H1 (cell line): Measurements from ENCODE around the gene CDK15. TPM values are rescaled to one million over a fixed set of nuclear protein-coding genes. Genes with fewer than 3 reads are reported as not detected.
"Not testable (repeated sequence)": the region's sequence is repeated elsewhere in the genome, so short reads cannot be mapped to it uniquely, and the experiment has no call there.

ENCODE experiments used
- CTCF ChIA-PET: fragments of 300-600 bp; sonication (Branson Sonifier 250); formaldehyde crosslinking; loops from one replicate; lab custom pipeline; 2021; ENCODE audit not compliant: partially characterized antibody; lab: Charles Lee
- POLR2A ChIA-PET: fragments of 300-600 bp; sonication (Branson Sonifier 250); formaldehyde crosslinking; loops from one replicate; lab custom pipeline; 2021; ENCODE audit warnings: inconsistent platforms; ENCODE audit not compliant: partially characterized antibody; lab: Charles Lee
- DNase-seq, 2 experiments: peaks; one replicate each; pipeline versions ENCODE4 v3.0.0 to v3.0.0-alpha.2; 2010 to 2022; ENCODE audit warnings: low spot score in 2 of 2, low read depth in 1 of 2, mixed read lengths in 1 of 2
- FAIRE-seq: peaks from 2 replicates; lab custom pipeline; 2011; peaks lifted over from hg19 to GRCh38; lab: Jason Lieb, UNC
- H2AFZ ChIP-seq: 2 replicates; pipeline ENCODE4 v1.8.1; 2012; ENCODE audit warnings: low read length, inconsistent platforms
- H2AK5ac ChIP-seq: 2 replicates; pipeline ENCODE4 v1.6.1; 2013; ENCODE audit warnings: low read depth, low read length
- H2BK120ac ChIP-seq: replicated peaks from 2 replicates; pipeline ENCODE3; 2013; ENCODE audit warnings: low read depth, low read length, inconsistent platforms
- H2BK12ac ChIP-seq: 2 replicates; pipeline ENCODE4 v1.6.1; 2013; ENCODE audit warnings: low read depth, low read length
- H2BK15ac ChIP-seq: 2 replicates; pipeline ENCODE4 v1.6.1; 2013; ENCODE audit warnings: low read length
- H2BK20ac ChIP-seq: 2 replicates; pipeline ENCODE4 v1.6.1; 2013; ENCODE audit warnings: low read length
- H2BK5ac ChIP-seq: 2 replicates; pipeline ENCODE4 v1.6.1; 2013; ENCODE audit warnings: low read depth, low read length
- H3K14ac ChIP-seq: 2 replicates; pipeline ENCODE4 v1.6.1; 2013; ENCODE audit warnings: inconsistent platforms; ENCODE audit not compliant: insufficient read length
- H3K18ac ChIP-seq: 2 replicates; pipeline ENCODE4 v1.6.1; 2013; ENCODE audit warnings: low read length; ENCODE audit errors: extremely low read depth
- H3K23ac ChIP-seq: 2 replicates; pipeline ENCODE4 v1.6.1; 2013; ENCODE audit warnings: inconsistent platforms; ENCODE audit not compliant: insufficient read length
- H3K23me2 ChIP-seq: 2 replicates; pipeline ENCODE4 v1.6.1; 2013; ENCODE audit warnings: low read depth, low read length
- H3K27ac ChIP-seq: 2 replicates; pipeline ENCODE4 v1.6.1; 2011; ENCODE audit warnings: low read depth, low read length, inconsistent platforms
- H3K27me3 ChIP-seq, 4 experiments: replicated peaks in 1 of 4; 1 replicate in 1 of 4; 2 replicates in 3 of 4; pipeline versions ENCODE4 v1.6.1 to v1.8.1; 2011 to 2013; ENCODE audit warnings: low read length in 3 of 4, mild to moderate bottlenecking in 3 of 4, inconsistent platforms in 2 of 4, mixed read lengths in 2 of 4, moderate library complexity in 1 of 4; ENCODE audit not compliant: control insufficient read depth in 3 of 4, insufficient read depth in 3 of 4; ENCODE audit errors: extremely low read depth in 1 of 4
- H3K36me3 ChIP-seq, 4 experiments: 2 replicates each; pipeline versions ENCODE4 v1.6.1 to v1.8.1; 2011 to 2013; ENCODE audit warnings: mild to moderate bottlenecking in 4 of 4, low read length in 3 of 4, moderate library complexity in 2 of 4, control low read depth in 1 of 4, inconsistent platforms in 1 of 4; ENCODE audit not compliant: insufficient read depth in 4 of 4, control insufficient read depth in 2 of 4
- H3K4ac ChIP-seq: replicated peaks from 2 replicates; pipeline ENCODE3; 2013; ENCODE audit warnings: low read length, low read depth, mixed read lengths, inconsistent platforms; ENCODE audit not compliant: insufficient read length
- H3K4me1 ChIP-seq, 4 experiments: replicated peaks in 1 of 4; 1 replicate in 1 of 4; 2 replicates in 3 of 4; pipeline versions ENCODE4 v1.6.1 to v1.8.1; 2011 to 2013; ENCODE audit warnings: low read length in 3 of 4, inconsistent platforms in 2 of 4, mixed read lengths in 1 of 4; ENCODE audit not compliant: insufficient read depth in 4 of 4, control insufficient read depth in 3 of 4
- H3K4me2 ChIP-seq, 2 experiments: 2 replicates each; pipeline versions ENCODE4 v1.6.1 to v1.8.1; 2011 to 2013; ENCODE audit warnings: low read depth in 2 of 2, low read length in 2 of 2, control low read depth in 1 of 2, inconsistent platforms in 1 of 2, mild to moderate bottlenecking in 1 of 2; ENCODE audit not compliant: insufficient read depth in 1 of 2
- H3K4me3 ChIP-seq, 4 experiments: fragments of 200-600, 300-600 bp in 1 of 4; sonication (generic), shearing (Covaris generic), sonication (Bioruptor Twin) in 1 of 4; 2 replicates each; pipeline versions ENCODE4 v1.5.1 to v1.8.1; 2011 to 2016; ENCODE audit warnings: low read length in 4 of 4, low read depth in 3 of 4, control low read depth in 2 of 4, inconsistent platforms in 2 of 4, mild to moderate bottlenecking in 2 of 4, mixed read lengths in 1 of 4, moderate library complexity in 1 of 4; ENCODE audit not compliant: insufficient read depth in 2 of 4; ENCODE audit errors: extremely low read depth in 1 of 4
- H3K56ac ChIP-seq: replicated peaks from 2 replicates; pipeline ENCODE3; 2013; ENCODE audit warnings: low read depth, mild to moderate bottlenecking, mixed read lengths, low read length, inconsistent platforms; ENCODE audit not compliant: insufficient read length
- H3K79me1 ChIP-seq: 2 replicates; pipeline ENCODE4 v1.6.1; 2013; ENCODE audit warnings: low read depth, low read length, control low read depth
- H3K79me2 ChIP-seq, 2 experiments: 2 replicates each; pipeline versions ENCODE4 v1.6.1 to v1.8.1; 2012 to 2013; ENCODE audit warnings: low read length in 2 of 2, mild to moderate bottlenecking in 2 of 2, inconsistent platforms in 1 of 2; ENCODE audit not compliant: insufficient read depth in 2 of 2, control insufficient read depth in 1 of 2
- H3K9ac ChIP-seq, 4 experiments: replicated peaks in 1 of 4; 1 replicate in 1 of 4; 2 replicates in 3 of 4; pipeline versions ENCODE4 v1.6.1 to v1.8.1; 2011 to 2013; ENCODE audit warnings: low read depth in 3 of 4, low read length in 3 of 4, control low read depth in 2 of 4, mild to moderate bottlenecking in 2 of 4, moderate library complexity in 2 of 4, inconsistent platforms in 1 of 4; ENCODE audit errors: extremely low read depth in 1 of 4
- H3K9me3 ChIP-seq, 2 experiments: 2 replicates each; pipeline versions ENCODE4 v1.6.1 to v1.8.1; 2012 to 2013; ENCODE audit warnings: mild to moderate bottlenecking in 2 of 2, moderate library complexity in 2 of 2, control low read depth in 1 of 2, inconsistent platforms in 1 of 2, low read depth in 1 of 2, low read length in 1 of 2, mixed read lengths in 1 of 2; ENCODE audit not compliant: insufficient read depth in 2 of 2
- H4K20me1 ChIP-seq, 2 experiments: replicated peaks in 1 of 2; 2 replicates each; pipeline versions ENCODE3 to v1.8.1; 2011 to 2013; ENCODE audit warnings: inconsistent platforms in 2 of 2, low read length in 2 of 2, mild to moderate bottlenecking in 1 of 2; ENCODE audit not compliant: insufficient read depth in 2 of 2, control insufficient read depth in 1 of 2
- H4K5ac ChIP-seq: 2 replicates; pipeline ENCODE4 v1.6.1; 2013; ENCODE audit warnings: low read length, low read depth, mixed read lengths, inconsistent platforms; ENCODE audit not compliant: insufficient read length
- H4K8ac ChIP-seq: 2 replicates; pipeline ENCODE4 v1.8.0; 2013; ENCODE audit warnings: mild to moderate bottlenecking, moderate library complexity, low read length, inconsistent platforms; ENCODE audit not compliant: insufficient read depth; ENCODE audit errors: extremely low read depth
- H4K91ac ChIP-seq: replicated peaks from 2 replicates; pipeline ENCODE3; 2013; ENCODE audit warnings: low read length, mixed read lengths, inconsistent platforms; ENCODE audit not compliant: insufficient read length
- CTCF ChIP-seq, 3 experiments: IDR thresholded peaks; 1 replicate in 2 of 3; 2 replicates in 1 of 3; pipeline versions ENCODE4 v1.5.1 to v1.6.1; 2011; ENCODE audit warnings: low read length in 3 of 3, mild to moderate bottlenecking in 3 of 3, inconsistent platforms in 2 of 3, low read depth in 1 of 3, moderate library complexity in 1 of 3; ENCODE audit not compliant: insufficient read depth in 1 of 3; ENCODE audit errors: control extremely low read depth in 1 of 3
- MAX ChIP-seq: IDR thresholded peaks from 2 replicates; pipeline ENCODE4 v1.6.1; 2012; ENCODE audit warnings: inconsistent platforms
- RAD21 ChIP-seq, 2 experiments: IDR thresholded peaks in 1 of 2; conservative IDR thresholded peaks in 1 of 2; 2 replicates each; pipeline ENCODE4 v1.6.1; 2011; ENCODE audit warnings: low read depth in 2 of 2, low read length in 2 of 2, improper control_type of control experiment in 1 of 2, inconsistent platforms in 1 of 2, mild to moderate bottlenecking in 1 of 2, moderate library complexity in 1 of 2
- WGBS, 2 experiments: shearing (Covaris generic) in 1 of 2; methylation state at CpG; one replicate each; pipeline versions ENCODE4 v1.1.6 to v1.1.7; 2013 to 2015; ENCODE audit warnings: low lambda C conversion rate in 2 of 2, mixed read lengths in 2 of 2, inconsistent platforms in 1 of 2, low coverage in 1 of 2, missing lambda C conversion rate in 1 of 2; ENCODE audit not compliant: insufficient replicate concordance in 2 of 2, insufficient coverage in 1 of 2, insufficient read length in 1 of 2; ENCODE audit errors: extremely low coverage in 1 of 2, missing lambda C conversion rate in 1 of 2; 5-methylcytosine and 5-hydroxymethylcytosine counted together
- polyA plus RNA-seq, 7 experiments: library from polyadenylated mRNA; depleted of rRNA in 3 of 7; stranded (reverse) in 5 of 7; unstranded in 2 of 7; fragments of >200 nt in 5 of 7; fragments of 200-250 nt in 2 of 7; gene quantifications; 1 replicate in 5 of 7; 2 replicates in 1 of 7; 4 replicates in 1 of 7; pipeline versions ENCODE4 v1.2.1 to v1.2.3, GENCODE V29; 2011 to 2013; ENCODE audit warnings: missing spikeins in 2 of 7, mixed read lengths in 2 of 7
- total RNA-seq: library from RNA; stranded (reverse); fragmentation: NEBNext Ultra II Directional; extraction: Animal tissue kit (Norgen Biotek cat#: 25700); gene quantifications from 2 replicates; pipeline ENCODE4 v1.2.1, GENCODE V29; 2021

The CDK15 gene
- total and polyA plus RNA-seq, 2 of the 8 experiments (the other 6 are each of a cell fraction or from before 2014, with no cell fraction given), result 0.03 TPM; not detected in 1

DNA sequence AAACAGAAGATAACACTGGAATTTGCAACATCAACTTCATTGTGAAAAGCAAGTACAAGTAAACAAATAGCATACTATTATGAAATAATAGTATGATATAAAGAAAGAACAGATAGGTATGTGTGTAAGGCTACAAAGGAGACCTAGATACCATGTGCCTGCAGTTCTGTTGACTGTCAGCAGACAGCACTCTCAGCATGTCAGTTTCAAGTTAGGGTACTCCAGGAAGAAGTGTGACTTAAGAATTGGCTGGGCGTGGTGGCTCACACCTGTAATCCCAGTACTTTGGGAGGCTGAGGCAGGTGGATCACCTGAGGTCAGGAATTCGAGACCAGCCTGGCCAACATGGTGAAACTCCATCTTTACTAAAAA lies 7.4 kb upstream of the CDK15 start:
- H3K9me3 ChIP-seq, H3K9ac ChIP-seq, H2BK15ac ChIP-seq, H3K4ac ChIP-seq, H3K23ac ChIP-seq, H4K5ac ChIP-seq, H3K27me3 ChIP-seq, H3K23me2 ChIP-seq, POLR2A ChIA-PET, H2BK120ac ChIP-seq, H4K91ac ChIP-seq, H3K4me2 ChIP-seq, H3K4me3 ChIP-seq, H3K4me1 ChIP-seq, H3K14ac ChIP-seq, H3K79me1 ChIP-seq, H3K36me3 ChIP-seq, H3K56ac ChIP-seq, H3K18ac ChIP-seq, H2BK5ac ChIP-seq, H2AFZ ChIP-seq, H2BK12ac ChIP-seq, FAIRE-seq, H2AK5ac ChIP-seq, H4K20me1 ChIP-seq, H3K79me2 ChIP-seq, H2BK20ac ChIP-seq, DNase-seq, H4K8ac ChIP-seq, H3K27ac ChIP-seq: not testable (repeated sequence)
- peak; percentile 76 to 83 for TF ChIP-seq RAD21 (IDR thresholded peaks at IDR 0.05 in 1 of 2, conservative IDR thresholded peaks at IDR 0.05 in 1 of 2; ENCODE audit: low read depth in 2 of 2, low read length in 2 of 2)
- peak in 2 of 3 experiments; percentile 45 to 65; a peak in 2 of 4 replicates for TF ChIP-seq CTCF (IDR thresholded peaks at IDR 0.05; ENCODE audit: control extremely low read depth in 1 of 3, insufficient read depth in 1 of 3, low read depth in 1 of 3, low read length in 3 of 3)
- TF ChIP-seq MAX, result 0 out of 2 replicates have a peak, but pooled peaks have one; percentile 40
- CTCF ChIA-PET, result interaction anchor here (0.6 kb wide), 1 partner anchor 166 kb away, joined by 3 read pairs; no protein-coding TSS in a partner anchor
- WGBS, 2 experiments, result 87% methylated on average over 2 of the region's 2 CpGs; no CpG with 5 or more reads in 1 of the 2 experiments
